Measurements from ENCODE around the gene RHOXF2.

Gene RHOXF2

DNA sequence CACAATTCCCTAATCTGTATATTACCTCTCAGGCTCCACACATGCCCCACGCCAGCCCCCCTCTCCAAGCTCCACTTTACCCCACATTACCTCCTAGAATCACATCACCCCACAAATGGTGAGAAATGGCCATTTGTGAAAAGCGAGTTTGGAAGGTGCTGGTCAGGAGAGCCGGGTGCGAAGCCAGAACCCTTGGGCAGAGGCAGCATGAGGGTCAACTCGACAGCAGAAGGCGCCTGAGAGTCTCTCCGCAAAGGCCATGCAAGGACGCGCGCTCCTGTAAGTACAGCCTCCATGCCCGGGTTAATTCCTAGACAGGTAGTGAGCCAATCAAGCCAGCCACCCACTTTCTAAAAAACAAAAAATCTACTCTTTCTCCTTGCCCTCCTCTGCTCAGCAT is 42.4 kb downstream of the RHOXF2 start:
- DNase-seq (ENCODE audit: low read depth), result no peak

DNA sequence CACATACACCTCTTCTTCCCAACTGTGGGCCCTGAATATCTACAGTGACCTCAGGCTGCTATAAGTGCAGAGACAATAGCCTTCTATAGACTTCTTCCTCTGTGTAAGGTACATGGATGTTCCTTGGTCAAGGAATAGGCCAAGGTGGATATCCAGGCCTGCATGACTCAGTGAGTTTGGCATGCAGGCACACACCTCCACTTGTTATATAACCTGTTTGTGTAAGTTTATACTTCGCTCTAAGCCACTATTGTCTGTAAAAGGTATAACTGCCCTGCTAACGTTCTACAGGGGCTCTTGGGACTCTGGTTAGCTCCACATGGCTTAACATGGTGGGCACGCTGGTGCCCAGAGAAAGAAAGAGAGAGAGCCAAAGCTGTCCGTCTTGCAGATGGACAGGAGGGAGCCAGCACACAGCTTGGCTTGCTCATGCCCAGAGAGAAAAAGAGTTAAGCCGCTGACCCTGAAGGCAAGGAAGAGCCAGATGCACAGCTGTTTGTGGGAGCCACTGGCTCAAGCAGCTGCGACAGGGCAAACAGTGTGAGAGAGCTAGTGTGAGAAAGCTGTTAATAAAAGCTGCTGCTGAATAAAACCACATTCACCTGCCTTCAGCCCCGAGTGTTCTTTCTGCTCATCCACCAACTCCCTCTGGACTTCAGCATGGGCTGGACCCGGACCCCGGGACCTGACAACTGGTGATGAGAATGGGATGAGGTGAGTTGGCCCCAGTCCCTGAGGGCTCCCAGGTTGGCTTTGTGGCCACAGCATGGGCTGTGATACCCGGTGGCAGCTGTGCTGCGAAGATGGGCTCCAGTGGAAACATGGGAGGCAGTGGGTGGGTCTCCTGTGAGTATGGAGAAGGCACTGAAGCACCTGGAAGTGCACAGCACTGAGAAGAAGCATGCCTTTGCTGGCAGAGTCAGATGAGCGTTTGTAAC is 47.7 kb downstream of the RHOXF2 start:
- no peak for DNase-seq (ENCODE audit: low read depth)

DNA sequence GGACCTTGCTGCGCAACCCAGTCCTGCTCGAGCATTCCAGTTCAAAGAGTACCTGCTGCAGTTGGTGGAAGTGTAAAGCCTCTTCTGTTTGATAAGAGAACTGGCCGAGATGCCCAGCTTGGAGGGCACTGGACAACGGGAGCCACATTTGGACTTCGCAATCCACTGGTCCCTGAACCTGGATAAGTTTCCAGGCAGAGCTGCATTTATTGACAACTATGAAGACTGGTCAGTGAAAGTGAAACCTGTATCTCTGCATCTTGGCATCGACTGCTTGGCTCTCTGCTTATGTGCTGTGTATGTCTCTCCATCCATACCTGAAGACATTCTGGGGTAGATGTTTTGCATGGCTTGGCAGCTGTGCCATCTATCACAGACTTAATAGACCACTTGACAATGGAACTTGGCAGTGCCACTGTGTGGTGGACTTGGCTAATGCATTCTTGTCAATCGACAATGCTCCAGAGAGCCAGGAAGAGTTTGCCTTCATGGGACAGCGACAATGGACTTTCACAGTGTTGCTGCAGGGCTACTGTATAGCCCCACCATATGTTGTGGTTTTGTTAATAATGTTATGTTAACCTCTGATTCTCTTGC is 48.7 kb downstream of the RHOXF2 start:
- no peak for DNase-seq (ENCODE audit: low read depth)

DNA sequence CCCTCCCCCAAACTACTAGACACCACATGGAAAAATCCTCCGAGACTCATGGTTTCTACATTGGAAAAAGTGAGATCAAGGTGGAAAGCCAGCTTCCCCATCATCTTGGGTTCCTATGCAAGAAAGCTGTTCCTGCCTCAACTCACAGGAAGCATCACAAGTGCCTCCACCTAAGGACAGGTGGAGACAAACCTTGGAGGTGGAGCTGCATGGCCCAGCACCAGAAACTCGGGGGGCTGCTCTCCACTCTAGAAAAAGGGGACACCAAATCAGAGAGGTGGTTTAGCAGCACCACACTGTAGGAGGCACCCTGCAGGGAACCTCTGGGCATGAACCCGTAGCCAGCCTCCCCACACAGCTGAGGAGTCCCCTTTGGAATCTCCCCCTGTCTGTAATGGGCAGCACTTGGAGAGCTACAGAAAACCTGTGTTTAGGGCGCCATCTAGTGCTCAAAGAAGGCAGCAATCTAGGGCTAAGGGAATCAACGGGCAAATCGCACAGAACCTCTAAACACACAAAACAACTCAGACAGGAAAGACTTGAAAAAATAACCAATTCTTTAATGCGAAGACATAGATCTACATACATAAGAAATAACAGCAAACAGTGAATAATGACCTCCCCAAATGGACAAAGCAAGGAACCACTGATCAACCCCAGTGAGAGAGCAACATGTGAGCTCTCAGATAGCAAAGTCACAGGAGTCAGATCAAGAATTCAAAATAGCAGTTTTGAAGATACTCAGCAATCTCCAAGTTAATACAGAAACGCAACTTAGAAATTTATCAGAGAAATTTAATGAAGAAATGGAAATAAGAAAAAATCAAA is 55.2 kb downstream of the RHOXF2 start:
- DNase-seq (ENCODE audit: low read depth), result peak; percentile 53

Measured in EH (cell line).